HL-60 (cell line): Measurements from ENCODE around the gene BGLAP.

Experiments used
- DNase-seq, 2 experiments: peaks; one replicate each; pipeline ENCODE4 v3.0.0-alpha.2; 2010 to 2020; ENCODE audit warnings: low read depth in 1 of 2, low spot score in 1 of 2
- H3K27ac ChIP-seq: fragments of 250-450 bp; sonication (Bioruptor Pico); replicated peaks from 2 replicates; pipeline ENCODE4 v1.5.1; 2020; ENCODE audit warnings: mild to moderate bottlenecking, moderate library complexity
- H3K27me3 ChIP-seq: fragments of 250-450 bp; sonication (Bioruptor Pico); 2 replicates; pipeline ENCODE4 v1.5.1; 2021; ENCODE audit warnings: mild to moderate bottlenecking, moderate library complexity; ENCODE audit not compliant: insufficient read depth, poor library complexity, severe bottlenecking
- H3K4me3 ChIP-seq: replicated peaks from 2 replicates; pipeline ENCODE4 v1.5.1; 2011; ENCODE audit warnings: mild to moderate bottlenecking, control low read depth, low read length; ENCODE audit not compliant: insufficient read depth
- GABPA ChIP-seq: IDR thresholded peaks from 2 replicates; pipeline ENCODE4 v1.6.1; 2012; ENCODE audit warnings: low read depth
- POLR2AphosphoS5 ChIP-seq: IDR thresholded peaks from 2 replicates; pipeline ENCODE4 v1.6.1; 2012; ENCODE audit warnings: low read depth
- SPI1 ChIP-seq: IDR thresholded peaks from 2 replicates; pipeline ENCODE4 v1.6.1; 2012; ENCODE audit warnings: low read depth, mild to moderate bottlenecking, borderline replicate concordance
- long read RNA-seq: library from polyadenylated mRNA; unstranded; transcript quantifications from one replicate; pipeline ENCODE4 v2.0.0, GENCODE V29; 2020
- TF ChIP-seq, protein P1 (sequence below): IDR thresholded peaks from one replicate; pipeline ENCODE4 v1.5.1; 2011; ENCODE audit warnings: low read length, control low read depth, inconsistent platforms; ENCODE audit not compliant: insufficient read depth
- TF ChIP-seq, protein P2 (sequence below): IDR thresholded peaks from 2 replicates; pipeline ENCODE4 v1.6.1; 2012; ENCODE audit warnings: low read depth; ENCODE audit not compliant: insufficient replicate concordance

Gene BGLAP
- long read RNA-seq = 0 reads

DNA sequence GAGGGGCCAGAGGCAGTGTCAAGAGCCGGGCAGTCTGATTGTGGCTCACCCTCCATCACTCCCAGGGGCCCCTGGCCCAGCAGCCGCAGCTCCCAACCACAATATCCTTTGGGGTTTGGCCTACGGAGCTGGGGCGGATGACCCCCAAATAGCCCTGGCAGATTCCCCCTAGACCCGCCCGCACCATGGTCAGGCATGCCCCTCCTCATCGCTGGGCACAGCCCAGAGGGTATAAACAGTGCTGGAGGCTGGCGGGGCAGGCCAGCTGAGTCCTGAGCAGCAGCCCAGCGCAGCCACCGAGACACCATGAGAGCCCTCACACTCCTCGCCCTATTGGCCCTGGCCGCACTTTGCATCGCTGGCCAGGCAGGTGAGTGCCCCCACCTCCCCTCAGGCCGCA is at the start of gene BGLAP:
Gene BGLAP (plus strand): TSS at position 259 of the 400 bp plus-strand sequence. CDS start 48 bp downstream, at position 307.
- H3K4me3 ChIP-seq = no peak within 1 kb of the TSS
- DNase-seq = no peak
- no peak within 1 kb of the TSS for H3K27ac ChIP-seq
- TF ChIP-seq, protein P1, sequence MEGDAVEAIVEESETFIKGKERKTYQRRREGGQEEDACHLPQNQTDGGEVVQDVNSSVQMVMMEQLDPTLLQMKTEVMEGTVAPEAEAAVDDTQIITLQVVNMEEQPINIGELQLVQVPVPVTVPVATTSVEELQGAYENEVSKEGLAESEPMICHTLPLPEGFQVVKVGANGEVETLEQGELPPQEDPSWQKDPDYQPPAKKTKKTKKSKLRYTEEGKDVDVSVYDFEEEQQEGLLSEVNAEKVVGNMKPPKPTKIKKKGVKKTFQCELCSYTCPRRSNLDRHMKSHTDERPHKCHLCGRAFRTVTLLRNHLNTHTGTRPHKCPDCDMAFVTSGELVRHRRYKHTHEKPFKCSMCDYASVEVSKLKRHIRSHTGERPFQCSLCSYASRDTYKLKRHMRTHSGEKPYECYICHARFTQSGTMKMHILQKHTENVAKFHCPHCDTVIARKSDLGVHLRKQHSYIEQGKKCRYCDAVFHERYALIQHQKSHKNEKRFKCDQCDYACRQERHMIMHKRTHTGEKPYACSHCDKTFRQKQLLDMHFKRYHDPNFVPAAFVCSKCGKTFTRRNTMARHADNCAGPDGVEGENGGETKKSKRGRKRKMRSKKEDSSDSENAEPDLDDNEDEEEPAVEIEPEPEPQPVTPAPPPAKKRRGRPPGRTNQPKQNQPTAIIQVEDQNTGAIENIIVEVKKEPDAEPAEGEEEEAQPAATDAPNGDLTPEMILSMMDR = no peak
- TF ChIP-seq, protein P2, sequence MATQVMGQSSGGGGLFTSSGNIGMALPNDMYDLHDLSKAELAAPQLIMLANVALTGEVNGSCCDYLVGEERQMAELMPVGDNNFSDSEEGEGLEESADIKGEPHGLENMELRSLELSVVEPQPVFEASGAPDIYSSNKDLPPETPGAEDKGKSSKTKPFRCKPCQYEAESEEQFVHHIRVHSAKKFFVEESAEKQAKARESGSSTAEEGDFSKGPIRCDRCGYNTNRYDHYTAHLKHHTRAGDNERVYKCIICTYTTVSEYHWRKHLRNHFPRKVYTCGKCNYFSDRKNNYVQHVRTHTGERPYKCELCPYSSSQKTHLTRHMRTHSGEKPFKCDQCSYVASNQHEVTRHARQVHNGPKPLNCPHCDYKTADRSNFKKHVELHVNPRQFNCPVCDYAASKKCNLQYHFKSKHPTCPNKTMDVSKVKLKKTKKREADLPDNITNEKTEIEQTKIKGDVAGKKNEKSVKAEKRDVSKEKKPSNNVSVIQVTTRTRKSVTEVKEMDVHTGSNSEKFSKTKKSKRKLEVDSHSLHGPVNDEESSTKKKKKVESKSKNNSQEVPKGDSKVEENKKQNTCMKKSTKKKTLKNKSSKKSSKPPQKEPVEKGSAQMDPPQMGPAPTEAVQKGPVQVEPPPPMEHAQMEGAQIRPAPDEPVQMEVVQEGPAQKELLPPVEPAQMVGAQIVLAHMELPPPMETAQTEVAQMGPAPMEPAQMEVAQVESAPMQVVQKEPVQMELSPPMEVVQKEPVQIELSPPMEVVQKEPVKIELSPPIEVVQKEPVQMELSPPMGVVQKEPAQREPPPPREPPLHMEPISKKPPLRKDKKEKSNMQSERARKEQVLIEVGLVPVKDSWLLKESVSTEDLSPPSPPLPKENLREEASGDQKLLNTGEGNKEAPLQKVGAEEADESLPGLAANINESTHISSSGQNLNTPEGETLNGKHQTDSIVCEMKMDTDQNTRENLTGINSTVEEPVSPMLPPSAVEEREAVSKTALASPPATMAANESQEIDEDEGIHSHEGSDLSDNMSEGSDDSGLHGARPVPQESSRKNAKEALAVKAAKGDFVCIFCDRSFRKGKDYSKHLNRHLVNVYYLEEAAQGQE = no peak
- no peak for TF ChIP-seq SPI1
- TF ChIP-seq GABPA = no peak
- TF ChIP-seq POLR2AphosphoS5 = no peak
- H3K27me3 ChIP-seq = no peaks in the 10 kb centered on the region

DNA sequence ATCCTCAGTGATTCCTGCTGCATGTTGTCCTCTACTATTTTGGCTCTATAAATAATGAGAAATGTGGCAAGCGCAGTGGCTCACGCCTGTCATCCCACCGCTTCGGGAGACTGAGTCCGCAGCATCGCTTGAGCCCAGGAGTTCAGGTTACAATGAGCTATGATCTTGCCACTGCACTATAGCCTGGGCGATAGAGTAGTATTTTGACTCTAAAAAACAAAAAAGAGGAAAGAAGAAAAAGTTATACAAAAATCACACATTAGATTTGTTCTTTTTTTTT is 48.8 kb upstream of the BGLAP start:
- TF ChIP-seq POLR2AphosphoS5 (no peak), GABPA (no peak), SPI1 (no peak)
- TF ChIP-seq, protein P2 = no peak
- TF ChIP-seq, protein P1 = no peak
- H3K4me3 ChIP-seq = peak overlapping the region; percentile 97
- peak overlapping the region; percentile 93 for H3K27ac ChIP-seq
- DNase-seq = no peak
- no peaks in the 10 kb centered on the region for H3K27me3 ChIP-seq

DNA sequence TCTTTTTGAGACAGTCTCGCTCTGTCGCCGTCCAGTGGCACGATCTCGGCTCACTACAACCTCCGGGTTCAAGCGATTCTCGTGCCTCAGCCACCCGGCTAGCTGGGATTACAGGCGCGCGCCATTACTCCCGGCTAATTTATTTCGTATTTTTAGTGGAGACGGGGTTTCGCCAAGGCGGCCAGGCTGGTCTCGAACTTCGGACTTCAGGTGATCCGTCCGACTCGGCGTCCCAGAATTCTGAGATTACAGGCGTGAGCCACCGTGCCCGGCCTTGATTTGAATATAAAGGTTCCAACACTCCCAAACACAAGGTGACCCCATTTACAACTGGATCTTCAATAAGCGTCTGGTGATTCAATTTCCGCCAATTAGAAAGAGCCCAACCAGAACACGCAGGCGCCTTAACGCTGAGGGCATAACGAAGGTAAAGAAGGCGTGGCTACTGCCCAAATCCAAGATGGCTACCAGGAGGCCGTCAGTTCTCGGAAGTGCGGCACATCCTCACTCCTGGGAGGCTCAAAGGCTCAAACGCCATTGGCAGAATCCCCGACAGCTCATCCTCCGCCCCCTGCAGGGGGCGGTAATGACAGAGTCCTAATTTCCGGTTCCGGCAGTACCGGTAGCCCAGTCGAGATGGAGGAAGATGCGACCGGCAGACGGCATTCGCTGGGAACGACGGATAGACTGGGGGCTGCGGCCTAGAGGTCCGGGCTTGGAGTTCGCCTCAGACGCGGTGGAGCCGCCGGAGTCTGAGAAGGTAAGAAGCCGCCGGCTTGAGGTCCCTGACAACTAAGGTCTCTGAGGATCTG is 48.3 kb upstream of the BGLAP start, which contains the start of gene SLC25A44:
Gene SLC25A44 (plus strand): TSS at position 617 of the 812 bp plus-strand sequence. CDS start 5,744 bp downstream, outside the sequence.
- Histone ChIP-seq H3K4me3 (peak within 1 kb of the TSS; percentile 97), H3K27me3 (no peaks in the 10 kb centered on the region), H3K27ac (peak within 1 kb of the TSS; percentile 93)
- peak; percentile 97 to 98 for DNase-seq
- TF ChIP-seq SPI1 (peak; percentile 40; the same call in 1 of the 2 replicates), POLR2AphosphoS5 (peak; percentile 83), GABPA (peak; percentile 91)
- TF ChIP-seq, protein P1 = peak; percentile 12
- TF ChIP-seq, protein P2 = peak; percentile 60
